GM18505 (cell line): Measurements from ENCODE around the gene HCFC1R1.

Experiments
- ATAC-seq: cut with Tn5 transposase; IDR thresholded peaks from one replicate; pipeline ENCODE4 v1.9.1; 2021; ENCODE audit not compliant: unreplicated experiment
- POLR2A ChIP-seq: IDR thresholded peaks from 4 replicates; pipeline ENCODE4 v1.6.1; 2011; ENCODE audit warnings: borderline replicate concordance; ENCODE audit not compliant: insufficient read depth, insufficient read length; ENCODE audit errors: extremely low read depth

Gene HCFC1R1

DNA sequence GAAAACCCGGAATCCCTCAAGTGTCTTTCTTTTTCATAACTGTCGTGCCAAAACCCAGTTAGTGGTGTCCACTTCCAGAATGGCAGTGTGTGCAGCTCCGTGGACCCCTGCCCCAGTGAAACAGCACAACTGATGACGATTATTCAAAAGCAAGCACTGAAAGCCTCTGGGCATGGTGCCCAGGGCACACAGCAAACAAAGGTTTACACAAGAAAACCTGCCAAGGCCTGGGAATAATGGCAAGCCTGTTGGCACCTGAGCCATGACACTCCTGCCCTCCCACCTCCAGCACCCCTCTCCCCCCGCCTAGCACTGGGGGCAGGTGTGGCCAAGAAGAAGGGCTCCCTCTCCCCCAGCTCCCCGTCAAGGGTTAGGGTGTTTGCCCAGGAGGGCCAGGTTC lies 46.3 kb downstream of the HCFC1R1 start:
- ATAC-seq: no peak
- TF ChIP-seq POLR2A: no peak

- no peak for TF ChIP-seq POLR2A
- no peak for ATAC-seq
Observed at GRCh38 chr16:2976673-2977072, 47.1 kb downstream of the HCFC1R1 start.

GRCh38 chr16:2976201-2976600 lies 47.5 kb downstream of the HCFC1R1 start:
- no peak for ATAC-seq
- TF ChIP-seq POLR2A: no peak

- no peak for ATAC-seq
- no peak for TF ChIP-seq POLR2A
Observed at GRCh38 chr16:2975161-2975795, 48.5 kb downstream of the HCFC1R1 start.

- TF ChIP-seq POLR2A: no peak
- no peak for ATAC-seq
Observed at GRCh38 chr16:2974319-2975056, 49.3 kb downstream of the HCFC1R1 start.

GRCh38 chr16:2973605-2974318 lies 50.0 kb downstream of the HCFC1R1 start:
- no peak for ATAC-seq
- TF ChIP-seq POLR2A: no peak

- no peak for ATAC-seq
Observed at GRCh38 chr16:2973093-2973492, 50.6 kb downstream of the HCFC1R1 start.

More at GRCh38 chr16:2973093-2973492, 50.6 kb downstream of the HCFC1R1 start:
- TF ChIP-seq POLR2A: no peak
